ENCODE measurements around the gene SPSB3.

The SPSB3 gene

DNA sequence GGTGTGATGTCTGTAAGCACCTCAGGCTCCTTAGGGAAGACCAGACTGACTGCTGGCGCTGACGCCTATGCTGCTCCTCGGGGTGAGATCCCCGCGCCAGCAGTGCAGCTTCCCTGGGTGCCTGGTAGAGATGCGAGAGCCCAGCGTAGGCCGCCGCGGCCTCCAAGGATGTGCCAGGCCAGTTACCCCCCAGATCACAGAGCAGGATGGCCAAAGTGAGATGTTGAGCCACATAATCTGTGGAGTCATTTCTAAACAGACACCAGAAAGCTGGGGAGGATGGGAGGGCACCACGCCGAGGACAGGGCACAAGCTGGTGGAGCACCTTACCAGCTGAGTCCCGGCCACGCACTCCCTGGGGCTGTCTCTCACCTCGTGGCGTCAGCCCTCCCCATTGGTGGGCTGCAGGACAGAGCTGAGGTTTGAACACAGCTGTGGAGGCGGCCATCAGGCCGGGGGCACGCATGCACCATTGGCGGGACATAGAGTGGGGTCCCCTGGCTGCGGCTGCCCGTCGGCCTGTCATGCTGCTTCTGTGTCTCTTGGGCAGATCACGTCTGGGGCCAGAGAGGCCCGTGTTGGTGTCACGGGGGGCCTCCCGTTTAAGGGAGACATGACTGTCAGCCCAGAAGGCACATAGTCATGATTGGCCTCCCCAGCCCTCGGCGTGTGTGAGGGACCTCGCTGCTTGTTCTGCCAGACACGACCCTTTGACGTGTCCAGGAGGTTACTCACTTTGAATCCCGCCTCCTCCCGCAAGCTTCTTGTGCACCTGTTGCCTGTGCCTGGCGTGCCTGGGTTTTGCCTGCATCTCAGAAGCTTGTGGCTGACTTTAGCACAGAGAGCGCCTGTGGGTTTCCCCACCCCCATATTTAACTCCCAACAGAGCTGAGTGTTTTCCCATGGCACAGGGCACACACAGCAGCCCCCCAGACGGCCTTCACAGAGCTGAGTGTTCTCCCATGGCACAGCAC, 54.4 kb downstream of the SPSB3 start:
- no peak for DNase-seq (ENCODE audit: low spot score)
- TF ChIP-seq, protein P1, sequence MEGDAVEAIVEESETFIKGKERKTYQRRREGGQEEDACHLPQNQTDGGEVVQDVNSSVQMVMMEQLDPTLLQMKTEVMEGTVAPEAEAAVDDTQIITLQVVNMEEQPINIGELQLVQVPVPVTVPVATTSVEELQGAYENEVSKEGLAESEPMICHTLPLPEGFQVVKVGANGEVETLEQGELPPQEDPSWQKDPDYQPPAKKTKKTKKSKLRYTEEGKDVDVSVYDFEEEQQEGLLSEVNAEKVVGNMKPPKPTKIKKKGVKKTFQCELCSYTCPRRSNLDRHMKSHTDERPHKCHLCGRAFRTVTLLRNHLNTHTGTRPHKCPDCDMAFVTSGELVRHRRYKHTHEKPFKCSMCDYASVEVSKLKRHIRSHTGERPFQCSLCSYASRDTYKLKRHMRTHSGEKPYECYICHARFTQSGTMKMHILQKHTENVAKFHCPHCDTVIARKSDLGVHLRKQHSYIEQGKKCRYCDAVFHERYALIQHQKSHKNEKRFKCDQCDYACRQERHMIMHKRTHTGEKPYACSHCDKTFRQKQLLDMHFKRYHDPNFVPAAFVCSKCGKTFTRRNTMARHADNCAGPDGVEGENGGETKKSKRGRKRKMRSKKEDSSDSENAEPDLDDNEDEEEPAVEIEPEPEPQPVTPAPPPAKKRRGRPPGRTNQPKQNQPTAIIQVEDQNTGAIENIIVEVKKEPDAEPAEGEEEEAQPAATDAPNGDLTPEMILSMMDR (IDR thresholded peaks at IDR 0.05) = no peak
- Histone ChIP-seq H3K27ac (no peak overlapping the region), H3K4me3 (no peak overlapping the region)
